Inflammatory macrophage treated with lipopolysaccharide for 4 hours (primary cell): ENCODE results near the gene GNG4.
"Not testable (repeated sequence)": the region's sequence is repeated elsewhere in the genome, so short reads cannot be mapped to it uniquely, and the experiment has no call there.

ENCODE experiments used
- DNase-seq: peaks from one replicate; pipeline ENCODE4 v3.0.0-alpha.2; 2020

The GNG4 gene

GRCh38 chr1:235648954-235649367 lies 623 bp downstream of the GNG4 start:
- DNase-seq = peak; percentile 33

GRCh38 chr1:235648407-235648907 lies 1.1 kb downstream of the GNG4 start:
- no peak for DNase-seq

- DNase-seq = not testable (repeated sequence)
Measured at GRCh38 chr1:235647537-235647936, 2.0 kb downstream of the GNG4 start.

GRCh38 chr1:235646463-235646862 lies 3.1 kb downstream of the GNG4 start:
- no peak for DNase-seq

- no peak for DNase-seq
Measured at GRCh38 chr1:235644693-235645305, 4.8 kb downstream of the GNG4 start.

GRCh38 chr1:235643837-235644692 lies 5.5 kb downstream of the GNG4 start:
- DNase-seq = no peak

- no peak for DNase-seq
Measured at GRCh38 chr1:235642943-235643371, 6.6 kb downstream of the GNG4 start.

GRCh38 chr1:235642011-235642942 lies 7.3 kb downstream of the GNG4 start:
- peak; percentile 51 for DNase-seq

- no peak for DNase-seq
Measured at GRCh38 chr1:235640580-235640979, 9.0 kb downstream of the GNG4 start.

GRCh38 chr1:235639226-235640205 lies 10.1 kb downstream of the GNG4 start:
- DNase-seq = no peak

GRCh38 chr1:235638612-235639011 lies 11.0 kb downstream of the GNG4 start:
- not testable (repeated sequence) for DNase-seq

GRCh38 chr1:235637756-235638534 lies 11.6 kb downstream of the GNG4 start:
- no peak for DNase-seq

GRCh38 chr1:235635938-235636662 lies 13.5 kb downstream of the GNG4 start:
- DNase-seq = no peak

- DNase-seq = peak; percentile 84
Measured at GRCh38 chr1:235632506-235633401, 16.8 kb downstream of the GNG4 start.

GRCh38 chr1:235631816-235632215 lies 17.8 kb downstream of the GNG4 start:
- no peak for DNase-seq

GRCh38 chr1:235628316-235629005 lies 21.1 kb downstream of the GNG4 start:
- no peak for DNase-seq

- DNase-seq = no peak
Measured at GRCh38 chr1:235625831-235626230, 23.8 kb downstream of the GNG4 start.

GRCh38 chr1:235625340-235625739 lies 24.2 kb downstream of the GNG4 start:
- no peak for DNase-seq
